Gastrocnemius medialis (tissue), 4 donors: ENCODE data around the gene WWOX.

Source experiments
- CTCF ChIP-seq, 5 experiments: fragments of 450-650 bp in 3 of 5; fragments of 200-600 bp in 2 of 5; sonication (generic) in 2 of 5; IDR thresholded peaks in 4 of 5; conservative IDR thresholded peaks in 1 of 5; 1 replicate in 4 of 5; 2 replicates in 1 of 5; pipeline ENCODE4 v1.5.1; 2016 to 2019; ENCODE audit warnings: antibody characterized with exemption in 5 of 5, mild to moderate bottlenecking in 3 of 5, moderate library complexity in 3 of 5
- POLR2A ChIP-seq, 2 donors: fragments of 450-650 bp; IDR thresholded peaks; one replicate each; pipeline ENCODE4 v1.6.1; 2017; ENCODE audit warnings: antibody characterized with exemption in 2 of 2, mild to moderate bottlenecking in 2 of 2, moderate library complexity in 2 of 2

- TF ChIP-seq CTCF (IDR thresholded peaks at IDR 0.05 in 4 of 5, conservative IDR thresholded peaks at IDR 0.05 in 1 of 5) (no peak), POLR2A (IDR thresholded peaks at IDR 0.05) (no peak)
These were observed 467.1 kb downstream of the WWOX start for GRCh38 chr16:78566397-78567073.
